ENCODE results near the gene TIMP2.

TIMP2 gene

GRCh38 chr17:78933025-78933958 is 8.1 kb upstream of the TIMP2 start:
- peak; percentile 97 for DNase-seq (ENCODE audit: low read depth, low spot score)
- in situ Hi-C loops (cut with HindIII; ENCODE audit: low sequenced_read_pairs): no loop called here
- no peak overlapping the region for H3K4me3 ChIP-seq (ENCODE audit: low read depth, low read length)
- TF ChIP-seq CTCF (IDR thresholded peaks at IDR 0.05; ENCODE audit: low read depth, low read length): no peak

- in situ Hi-C loops (cut with HindIII; ENCODE audit: low sequenced_read_pairs): no loop called here
- DNase-seq (ENCODE audit: low read depth, low spot score): no peak
- no peak overlapping the region for H3K4me3 ChIP-seq (ENCODE audit: low read depth, low read length)
- TF ChIP-seq CTCF (IDR thresholded peaks at IDR 0.05; ENCODE audit: low read depth, low read length): no peak
These were observed 5.0 kb upstream of the TIMP2 start for GRCh38 chr17:78929908-78930775.

- DNase-seq (ENCODE audit: low read depth, low spot score): peak; percentile 77
- peak overlapping the region; percentile 44 for H3K4me3 ChIP-seq (ENCODE audit: low read depth, low read length)
- in situ Hi-C loops (cut with HindIII; ENCODE audit: low sequenced_read_pairs): no loop called here
- TF ChIP-seq CTCF (IDR thresholded peaks at IDR 0.05; ENCODE audit: low read depth, low read length): no peak
These were observed 722 bp upstream of the TIMP2 start for GRCh38 chr17:78925662-78926555.

DNA sequence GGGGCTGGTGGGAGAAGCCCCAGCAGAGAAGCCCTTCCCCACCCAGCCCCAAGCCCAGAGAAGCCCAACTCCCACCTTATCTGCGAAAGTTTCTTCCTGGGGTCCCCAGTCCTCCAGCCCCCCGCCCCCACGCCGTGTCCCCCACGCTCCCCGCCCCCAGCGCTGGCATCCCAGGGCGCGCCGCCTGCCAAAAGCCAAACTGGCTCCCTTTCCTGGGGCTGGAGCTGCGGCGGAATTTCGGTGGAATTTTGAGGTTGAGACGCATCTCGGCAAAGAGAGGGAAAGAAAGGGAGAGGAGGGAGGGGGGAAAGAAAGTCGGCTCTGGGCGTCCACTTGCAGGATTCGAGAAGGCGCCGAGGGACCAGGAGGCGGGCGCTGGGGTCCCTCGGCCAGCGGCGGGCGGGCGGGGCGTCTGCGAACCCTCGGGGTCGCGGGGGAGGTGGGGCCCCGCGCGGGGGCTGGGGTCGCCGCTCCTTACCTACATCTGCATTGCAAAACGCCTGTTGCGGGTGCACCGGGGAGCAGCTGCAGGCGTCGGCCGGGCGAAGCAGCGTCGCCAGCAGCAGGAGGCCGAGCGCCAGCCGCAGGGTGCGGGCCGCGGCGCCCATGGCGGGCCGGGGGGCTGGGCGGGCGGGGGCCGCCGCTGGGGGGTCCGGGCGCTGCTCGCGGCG is 571 bp downstream of the TIMP2 start:
- no peak for TF ChIP-seq CTCF (IDR thresholded peaks at IDR 0.05; ENCODE audit: low read depth, low read length)
- in situ Hi-C loops (cut with HindIII; ENCODE audit: low sequenced_read_pairs): no loop called here
- peak overlapping the region; percentile 87 for H3K4me3 ChIP-seq (ENCODE audit: low read depth, low read length)
- DNase-seq (ENCODE audit: low read depth, low spot score): no peak

GRCh38 chr17:78923660-78924453 is 1.3 kb downstream of the TIMP2 start:
- in situ Hi-C loops (cut with HindIII; ENCODE audit: low sequenced_read_pairs): no loop called here
- no peak for DNase-seq (ENCODE audit: low read depth, low spot score)
- TF ChIP-seq CTCF (IDR thresholded peaks at IDR 0.05; ENCODE audit: low read depth, low read length): no peak
- peak overlapping the region; percentile 87 for H3K4me3 ChIP-seq (ENCODE audit: low read depth, low read length)

Measured in astrocyte of the spinal cord (primary cell).